Endometrial microvascular endothelial cells (primary cell): ENCODE data around the gene CROCC2. TPM values are rescaled to one million over a fixed set of nuclear protein-coding genes. Genes with fewer than 3 reads are reported as not detected.

Experiments
- in situ Hi-C: cut with HindIII; loops from 2 replicates; pipeline ENCODE4 v1.10.0; 2017; ENCODE audit warnings: low sequenced_read_pairs, low pct_unique_long_range_greater_than_20kb; ENCODE audit errors: inconsistent ontology term
- total RNA-seq: library from RNA; depleted of rRNA; stranded (reverse); fragments of >200 nt; gene quantifications from one replicate; pipeline ENCODE4 v1.2.3, GENCODE V29; 2015; ENCODE audit errors: inconsistent ontology term

The CROCC2 gene
- total RNA-seq, 1 donor from 2014 or later = not detected

- in situ Hi-C loops = no loop called here
Measured at GRCh38 chr2:240989451-240990265, 83.5 kb downstream of the CROCC2 start.

DNA sequence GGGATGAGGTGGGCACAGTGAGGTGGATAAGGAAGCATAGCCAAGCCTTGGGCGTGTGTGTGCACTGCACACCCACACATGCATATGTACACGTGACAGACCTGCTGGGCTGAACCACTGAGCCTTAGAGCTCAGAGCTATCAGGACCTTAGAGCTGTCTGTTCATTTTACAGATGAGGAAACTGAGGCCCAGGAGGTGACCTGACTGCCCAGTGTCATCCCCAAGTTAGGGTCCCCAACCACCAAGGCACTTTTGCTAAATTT is 84.1 kb downstream of the CROCC2 start:
- in situ Hi-C loops = no loop called here

DNA sequence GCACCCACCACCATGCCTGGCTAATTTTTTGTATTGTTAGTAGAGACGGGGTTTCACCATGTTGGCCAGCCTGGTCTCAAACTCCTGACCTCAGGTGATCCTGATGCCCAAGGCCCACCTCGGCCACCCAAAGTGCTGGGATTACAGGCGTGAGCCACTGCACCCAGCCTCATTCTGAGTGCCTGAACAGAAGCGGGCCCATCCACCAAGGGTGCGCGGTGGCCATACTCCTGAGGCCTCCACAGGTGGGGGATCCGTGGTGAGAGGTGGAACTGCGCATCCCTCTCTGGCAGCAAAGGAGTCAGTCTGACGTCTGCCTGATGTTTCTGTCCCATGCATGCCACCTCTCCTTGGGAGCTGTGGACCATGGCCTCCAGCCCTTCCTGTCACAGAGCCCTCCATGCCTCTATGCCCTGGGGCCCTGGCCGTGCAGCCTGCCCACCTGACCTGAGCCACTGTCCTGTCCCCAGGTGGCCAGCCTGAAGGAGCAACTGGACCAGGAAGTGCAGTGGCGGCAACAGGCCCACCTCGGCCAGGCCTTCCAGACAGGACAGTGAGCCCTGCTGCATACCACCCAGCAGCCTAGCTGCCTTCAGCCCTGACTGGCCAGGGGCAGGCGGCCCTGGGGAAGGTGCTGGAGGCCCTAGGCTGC is 84.7 kb downstream of the CROCC2 start:
- in situ Hi-C loops = no loop called here

- in situ Hi-C loops = no loop called here
Measured at GRCh38 chr2:240991378-240992263, 85.5 kb downstream of the CROCC2 start.

- in situ Hi-C loops = no loop called here
Measured at GRCh38 chr2:240992572-240993291, 86.6 kb downstream of the CROCC2 start.

DNA sequence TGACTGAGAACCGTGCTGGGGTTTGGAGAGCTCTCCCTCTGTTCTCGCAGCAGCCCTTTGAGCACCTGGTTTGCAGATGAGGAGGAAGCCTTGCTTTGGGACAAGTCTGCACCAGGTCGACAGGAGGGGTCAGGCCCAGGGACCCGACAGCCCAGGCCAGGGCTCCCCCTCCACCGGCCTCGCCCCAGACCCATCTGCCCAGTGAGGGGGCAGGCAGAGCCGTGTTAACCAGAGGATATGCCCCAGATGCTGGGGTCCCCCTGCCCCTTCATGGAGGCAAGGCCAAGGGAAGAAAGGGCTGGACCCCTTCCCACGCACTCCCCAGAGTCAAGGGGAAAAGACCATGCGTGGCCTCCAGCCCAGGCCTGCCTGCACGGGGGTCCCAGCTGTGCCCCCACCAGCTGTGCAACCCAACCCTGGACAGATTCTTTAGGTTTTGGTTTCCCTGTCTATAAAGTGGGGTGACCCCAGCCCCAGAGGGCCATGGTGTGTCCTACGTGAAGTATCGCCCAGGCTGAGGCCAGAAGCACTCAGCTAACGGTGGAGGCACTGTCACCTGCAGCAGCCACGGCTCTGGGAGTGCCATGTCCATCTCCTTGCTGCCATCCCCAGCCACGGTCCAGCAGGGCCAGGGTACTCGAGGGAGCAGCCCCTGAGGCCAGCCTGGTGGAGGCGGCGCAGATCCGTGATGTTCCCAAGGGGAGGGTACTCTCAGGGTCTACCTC is 87.5 kb downstream of the CROCC2 start:
- in situ Hi-C loops = no loop called here

DNA sequence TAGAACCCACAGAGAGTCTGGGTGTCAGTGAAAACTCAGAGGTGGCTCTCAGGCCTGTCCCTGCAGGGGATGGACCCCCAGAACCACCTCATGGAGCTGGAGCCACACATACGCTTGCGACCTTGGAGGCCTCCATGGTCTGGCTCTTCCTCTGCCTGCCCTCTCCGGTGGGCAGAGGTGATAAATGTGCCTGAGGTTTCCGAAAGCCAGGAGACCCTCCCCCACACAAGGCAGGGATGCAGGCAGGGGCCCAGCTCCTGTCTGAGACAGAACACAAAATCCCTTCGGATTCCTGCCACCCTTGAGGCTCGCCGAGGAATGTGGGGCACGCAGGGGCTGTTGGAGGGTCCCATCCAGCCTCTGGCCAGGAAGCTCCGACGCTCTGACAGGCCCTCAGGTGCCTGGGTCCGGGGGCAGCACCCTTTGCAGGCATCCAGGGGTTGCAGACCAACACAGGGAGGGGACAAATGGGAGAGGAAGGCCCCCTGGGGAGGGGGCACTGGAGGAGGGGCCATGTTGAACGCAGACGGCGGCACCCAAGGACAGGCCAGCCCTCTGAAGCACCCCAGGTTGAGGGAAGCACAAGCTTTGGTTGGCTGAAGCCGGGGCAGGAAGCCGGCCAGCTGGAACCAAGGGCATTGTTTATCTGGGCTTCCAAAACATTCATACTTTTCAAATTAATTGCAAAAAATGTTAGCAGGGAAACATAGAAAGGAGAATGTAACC is 88.2 kb downstream of the CROCC2 start:
- in situ Hi-C loops = no loop called here

DNA sequence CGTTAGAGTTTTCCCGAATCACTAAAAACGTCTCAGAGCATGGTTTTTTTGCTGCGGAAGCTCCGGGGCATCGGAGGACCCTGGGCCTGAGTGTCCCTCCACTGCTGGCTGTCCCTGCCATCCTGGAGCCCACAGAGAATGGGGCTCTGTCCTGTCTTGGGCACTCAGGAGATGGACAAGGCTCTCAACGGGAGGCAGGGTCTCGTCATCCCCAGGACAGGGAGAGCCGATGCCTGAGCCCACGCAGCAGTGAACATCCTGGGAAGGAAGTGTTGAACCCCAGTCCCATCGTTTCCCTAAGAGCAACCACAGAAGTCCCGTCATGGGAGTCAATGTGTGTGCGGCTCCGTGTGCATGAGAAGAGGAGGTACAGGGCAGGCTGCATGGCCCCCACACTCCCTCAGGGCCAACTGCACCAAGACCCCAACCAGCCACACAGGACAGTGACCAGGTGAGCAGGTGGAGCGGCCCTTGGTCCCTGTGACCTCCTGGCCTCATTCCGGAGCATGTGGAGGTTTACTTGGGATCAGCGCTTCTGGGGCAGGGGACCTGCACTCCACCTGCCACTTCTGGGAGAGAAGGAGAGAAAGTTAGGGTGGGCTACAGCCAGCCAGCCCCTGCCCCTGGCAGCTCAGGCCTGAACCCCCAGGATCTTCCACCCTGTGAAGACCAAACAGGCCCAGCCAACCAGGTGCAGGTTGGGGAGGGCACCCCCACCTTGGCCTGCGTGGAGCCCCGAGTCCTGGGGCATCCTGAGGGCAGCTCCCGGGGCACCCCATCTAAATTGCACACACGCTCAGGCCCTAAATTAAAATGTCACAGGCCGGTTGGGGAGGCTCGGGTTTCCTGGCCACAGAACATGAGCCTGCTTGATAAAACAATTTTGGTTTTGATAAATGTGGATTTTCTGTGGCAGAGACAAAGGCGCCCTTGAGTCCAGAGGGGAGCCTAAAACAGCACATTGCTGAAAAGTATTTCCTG is 89.2 kb downstream of the CROCC2 start:
- in situ Hi-C loops = no loop called here

DNA sequence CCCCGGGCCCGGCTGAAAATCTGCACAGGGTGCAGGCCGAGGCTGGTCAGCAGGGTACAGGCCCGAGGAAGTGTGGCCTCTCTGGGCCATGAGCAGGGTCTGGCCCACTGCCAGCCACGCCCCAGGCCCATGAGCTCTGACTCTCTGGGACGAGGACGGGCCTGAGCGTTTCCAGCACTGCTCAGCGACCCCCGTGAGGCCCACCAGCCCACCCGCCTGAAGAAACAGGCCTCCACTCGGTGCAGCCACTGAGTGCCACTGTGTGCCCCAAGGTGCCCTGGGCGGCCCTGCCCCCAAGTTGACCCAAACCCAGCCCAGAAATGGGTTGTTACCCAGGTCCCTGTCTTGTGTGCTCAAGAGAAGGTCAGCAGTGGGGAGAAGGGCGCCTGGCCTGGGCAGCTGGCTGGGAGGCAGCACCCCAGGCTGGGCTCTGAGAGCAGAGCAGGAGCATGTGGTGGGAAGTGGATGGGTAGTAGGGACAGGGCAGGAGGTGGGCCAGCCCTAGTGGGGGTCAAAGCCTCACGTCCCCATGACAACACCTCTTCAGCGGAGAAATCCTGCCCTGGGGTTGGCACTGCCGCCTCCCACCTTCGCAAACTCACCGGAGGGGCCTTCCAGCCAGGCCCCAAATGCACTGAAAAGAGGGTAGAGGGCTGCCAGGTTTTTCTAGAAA is 90.2 kb downstream of the CROCC2 start:
- in situ Hi-C loops = no loop called here

DNA sequence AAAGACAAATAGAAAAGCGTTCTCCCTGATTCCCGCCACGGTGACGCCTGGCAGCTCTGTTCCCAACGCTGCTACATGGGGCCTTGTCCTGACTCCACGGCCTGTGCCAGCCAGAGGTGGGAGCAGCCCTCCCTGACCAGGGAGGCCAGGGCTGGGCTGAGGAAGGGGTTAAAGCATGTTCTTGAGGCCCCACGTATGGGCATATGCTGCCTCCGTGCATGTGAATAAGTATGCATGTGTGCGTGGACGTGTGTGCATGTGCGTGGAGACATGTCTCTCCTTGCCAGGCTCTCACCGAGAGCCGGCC is 90.7 kb downstream of the CROCC2 start:
- in situ Hi-C loops = no loop called here

DNA sequence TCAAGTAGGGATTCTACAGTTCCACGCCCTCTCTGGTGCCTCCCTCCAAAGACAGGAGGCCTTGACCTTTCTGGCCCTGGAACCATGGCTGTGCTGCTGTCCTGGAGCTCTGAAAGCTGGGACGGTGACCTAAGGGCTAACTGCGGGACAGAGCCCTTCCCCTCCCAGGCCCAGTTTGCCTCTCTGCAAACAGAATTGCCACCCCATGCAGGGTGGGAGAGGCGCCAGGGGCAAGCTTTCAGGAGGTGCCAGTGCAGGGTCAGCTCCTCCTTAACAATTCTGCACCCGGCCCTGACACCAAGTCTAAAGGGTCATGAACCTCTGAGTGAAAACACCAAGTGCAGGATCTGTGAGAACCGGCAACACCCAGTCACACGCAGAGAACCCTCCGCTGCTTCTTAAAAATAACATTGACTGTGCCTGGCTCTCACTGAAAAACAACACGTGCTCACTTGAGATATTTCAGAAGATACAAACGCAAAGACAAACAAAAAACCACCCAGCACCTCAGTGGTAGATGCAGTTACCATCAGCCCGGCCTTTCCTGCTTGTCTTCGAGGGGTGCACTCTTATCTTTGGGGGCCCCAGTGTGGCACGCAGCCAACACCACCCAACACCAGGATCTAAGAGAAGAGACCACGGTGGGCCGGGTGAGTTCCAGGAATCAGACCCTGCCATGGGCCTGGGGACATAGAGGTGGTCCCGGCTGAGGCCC is 91.2 kb downstream of the CROCC2 start:
- in situ Hi-C loops = no loop called here

DNA sequence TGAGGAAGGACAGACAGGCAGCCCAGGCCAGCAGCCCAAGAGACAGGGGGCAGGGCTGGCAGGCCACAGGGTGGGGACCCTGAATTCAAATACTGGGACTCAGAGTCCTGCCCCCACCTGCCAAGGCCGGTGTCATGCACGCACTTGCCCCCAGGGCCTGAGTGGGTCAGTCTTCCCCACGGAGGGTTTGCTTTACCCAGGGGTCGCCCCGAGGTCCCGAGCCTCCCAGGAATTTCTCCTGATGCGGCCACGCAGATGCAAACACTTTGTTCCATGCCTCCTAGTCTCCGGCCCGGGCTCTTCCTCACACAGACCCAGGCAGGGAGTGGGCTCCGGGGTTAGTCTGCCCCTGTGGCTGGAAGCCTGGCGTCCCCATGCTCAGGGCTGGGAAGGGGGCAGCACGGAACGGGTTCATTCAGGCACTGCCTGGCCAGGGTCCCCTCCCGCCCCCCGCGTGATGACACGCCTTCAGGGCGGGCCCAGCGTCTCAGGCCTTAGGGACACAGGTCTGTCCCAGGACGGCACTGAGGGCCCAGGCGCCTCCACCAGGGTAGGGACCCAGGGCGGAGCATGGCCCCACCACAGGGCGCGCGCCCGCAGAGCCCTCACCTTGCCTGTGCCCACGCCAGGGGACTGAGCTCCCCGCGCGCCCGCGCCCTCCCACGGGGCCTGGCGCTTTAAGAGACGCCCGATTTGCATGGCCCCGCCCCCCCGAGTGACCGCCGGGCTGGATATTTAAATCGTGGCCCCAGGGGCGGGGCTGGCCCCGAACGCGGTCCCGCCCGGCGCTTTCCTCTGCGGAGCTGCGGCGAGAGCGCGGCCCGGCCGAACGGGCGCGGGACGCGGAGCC is 91.9 kb downstream of the CROCC2 start, which contains the start of gene SNED1:
TSS of gene SNED1 (plus strand) at position 763 of the 850 bp plus-strand sequence. CDS start 220 bp downstream, outside the sequence.
- in situ Hi-C loops = no loop called here

DNA sequence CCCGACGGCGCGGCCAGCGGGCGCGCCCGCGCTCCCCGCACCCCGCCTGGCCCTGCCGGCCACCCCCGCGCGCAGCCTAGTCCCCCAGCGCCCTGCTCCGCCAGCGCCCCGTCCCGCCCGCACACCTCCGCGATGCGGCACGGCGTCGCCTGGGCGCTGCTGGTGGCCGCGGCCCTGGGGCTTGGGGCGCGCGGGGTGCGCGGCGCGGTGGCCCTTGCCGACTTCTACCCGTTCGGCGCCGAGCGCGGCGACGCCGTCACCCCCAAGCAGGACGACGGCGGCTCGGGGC is 92.5 kb downstream of the CROCC2 start:
- in situ Hi-C loops = no loop called here

DNA sequence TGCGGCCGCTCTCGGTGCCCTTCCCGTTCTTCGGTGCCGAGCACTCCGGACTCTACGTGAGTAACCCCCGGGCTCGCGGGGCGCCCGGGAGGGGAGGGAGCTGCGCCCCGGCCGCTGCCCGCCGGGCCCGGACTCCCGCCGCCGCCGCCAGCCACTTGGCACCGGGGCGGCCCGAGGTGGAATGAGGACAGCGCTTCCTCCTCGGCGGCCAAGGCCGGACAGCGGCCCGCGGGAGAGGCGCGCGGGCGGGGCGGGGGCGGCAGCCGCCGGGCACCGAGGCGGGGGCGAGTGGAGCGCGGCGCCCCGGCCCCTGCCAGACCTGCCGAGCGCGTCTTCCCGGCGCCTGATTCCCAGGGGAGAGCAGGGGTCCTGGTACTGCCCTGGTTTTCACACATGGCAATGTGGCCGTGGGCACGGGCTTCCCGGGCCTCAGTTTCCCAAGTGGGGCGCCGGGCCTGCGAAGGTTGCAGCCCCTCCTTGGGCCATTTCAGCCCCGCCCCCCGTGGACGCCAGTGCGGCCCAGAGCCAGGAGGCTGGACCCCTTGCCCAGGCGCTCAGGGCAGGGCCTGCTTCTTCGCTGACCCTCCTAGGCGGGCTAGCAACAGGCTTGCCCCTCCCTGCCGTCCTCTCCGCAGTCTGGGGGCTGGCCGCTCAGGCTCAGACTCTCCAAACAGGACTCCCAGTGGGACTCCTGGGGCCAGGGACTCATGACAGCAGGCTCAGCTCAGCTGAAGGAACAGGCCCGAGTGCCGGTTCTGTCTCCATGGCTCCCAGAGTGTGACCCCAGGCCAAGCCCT is 93.1 kb downstream of the CROCC2 start:
- in situ Hi-C loops = no loop called here
